Measurements from ENCODE around the gene RASL12. TPM values are rescaled to one million over a fixed set of nuclear protein-coding genes. Genes with fewer than 3 reads are reported as not detected.

RASL12 gene
- polyA plus RNA-seq, 1 experiment = 0.16 TPM

DNA sequence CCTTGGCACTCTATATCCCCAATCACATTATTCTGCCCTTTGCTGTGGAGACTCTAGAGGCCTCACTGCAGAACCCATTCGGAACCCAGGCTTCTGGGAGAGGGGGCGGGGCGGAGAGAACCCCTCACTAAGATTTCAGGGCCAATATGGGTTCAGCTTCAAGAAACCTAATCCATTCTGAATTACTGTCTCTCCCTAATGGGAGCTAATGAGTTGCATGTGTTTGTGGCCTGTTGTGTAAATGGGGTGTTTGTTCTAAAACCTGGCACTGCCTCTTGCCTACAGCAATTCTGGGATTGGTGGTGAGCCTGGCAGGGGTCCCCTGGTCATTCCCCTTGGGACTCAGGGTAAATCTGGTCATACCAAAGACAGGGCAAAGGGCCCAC lies 605 bp upstream of the RASL12 start:
- Histone ChIP-seq H3K27me3 (ENCODE audit: control insufficient read depth, insufficient read depth, low read length) (peaks cover 21% of the 10 kb centered on the region), H3K36me3 (ENCODE audit: control insufficient read depth, insufficient read depth, low read length) (no peaks in the 10 kb centered on the region), H3K4me3 (ENCODE audit: low read depth, low read length) (no peak overlapping the region)
- DNase-seq (ENCODE audit: low read depth) = no peak
- TF ChIP-seq, protein P1, sequence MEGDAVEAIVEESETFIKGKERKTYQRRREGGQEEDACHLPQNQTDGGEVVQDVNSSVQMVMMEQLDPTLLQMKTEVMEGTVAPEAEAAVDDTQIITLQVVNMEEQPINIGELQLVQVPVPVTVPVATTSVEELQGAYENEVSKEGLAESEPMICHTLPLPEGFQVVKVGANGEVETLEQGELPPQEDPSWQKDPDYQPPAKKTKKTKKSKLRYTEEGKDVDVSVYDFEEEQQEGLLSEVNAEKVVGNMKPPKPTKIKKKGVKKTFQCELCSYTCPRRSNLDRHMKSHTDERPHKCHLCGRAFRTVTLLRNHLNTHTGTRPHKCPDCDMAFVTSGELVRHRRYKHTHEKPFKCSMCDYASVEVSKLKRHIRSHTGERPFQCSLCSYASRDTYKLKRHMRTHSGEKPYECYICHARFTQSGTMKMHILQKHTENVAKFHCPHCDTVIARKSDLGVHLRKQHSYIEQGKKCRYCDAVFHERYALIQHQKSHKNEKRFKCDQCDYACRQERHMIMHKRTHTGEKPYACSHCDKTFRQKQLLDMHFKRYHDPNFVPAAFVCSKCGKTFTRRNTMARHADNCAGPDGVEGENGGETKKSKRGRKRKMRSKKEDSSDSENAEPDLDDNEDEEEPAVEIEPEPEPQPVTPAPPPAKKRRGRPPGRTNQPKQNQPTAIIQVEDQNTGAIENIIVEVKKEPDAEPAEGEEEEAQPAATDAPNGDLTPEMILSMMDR (IDR thresholded peaks at IDR 0.05; ENCODE audit: insufficient read depth, low read depth, low read length) = no peak
- ChIA-PET POLR2A (interaction anchor here (0.6 kb wide), 1 partner anchor 211 kb away, joined by 4 read pairs; no protein-coding TSS in a partner anchor), CTCF (interaction anchor here (1.0 to 6.5 kb wide), 3 partner anchors 10 to 33 kb away, joined by 4 to 59 read pairs (median 57); partner anchors contain the start of gene KBTBD13)

DNA sequence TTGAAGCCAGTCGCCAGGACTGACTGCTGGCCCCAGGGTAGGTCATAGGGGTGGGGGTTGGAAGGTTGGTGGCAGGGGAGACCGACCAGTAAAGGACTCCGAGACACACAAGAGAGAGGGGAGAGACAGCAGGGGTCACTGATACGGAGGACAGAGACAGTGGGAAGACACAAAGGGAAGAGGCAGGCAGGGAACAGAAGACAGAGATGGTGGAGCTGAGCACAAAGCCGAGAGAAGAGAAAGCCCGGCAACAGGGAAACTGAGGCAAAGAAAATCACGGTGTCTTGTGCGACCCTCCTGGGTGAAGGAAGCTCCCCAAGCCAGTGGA lies 510 bp downstream of the RASL12 start:
- no peak for DNase-seq (ENCODE audit: low read depth)
- Histone ChIP-seq H3K4me3 (ENCODE audit: low read depth, low read length) (peak overlapping the region; percentile 7; the same call in 1 of the 2 replicates), H3K36me3 (ENCODE audit: control insufficient read depth, insufficient read depth, low read length) (no peaks in the 10 kb centered on the region), H3K27me3 (ENCODE audit: control insufficient read depth, insufficient read depth, low read length) (peaks cover 26% of the 10 kb centered on the region)
- TF ChIP-seq, protein P1 (IDR thresholded peaks at IDR 0.05; ENCODE audit: insufficient read depth, low read depth, low read length) = no peak
- ChIA-PET POLR2A (no interaction called here), CTCF (interaction anchor here (0.8 to 6.5 kb wide), 4 partner anchors 11 to 34 kb away, joined by 3 to 59 read pairs (median 30); partner anchors contain the start of gene KBTBD13)

DNA sequence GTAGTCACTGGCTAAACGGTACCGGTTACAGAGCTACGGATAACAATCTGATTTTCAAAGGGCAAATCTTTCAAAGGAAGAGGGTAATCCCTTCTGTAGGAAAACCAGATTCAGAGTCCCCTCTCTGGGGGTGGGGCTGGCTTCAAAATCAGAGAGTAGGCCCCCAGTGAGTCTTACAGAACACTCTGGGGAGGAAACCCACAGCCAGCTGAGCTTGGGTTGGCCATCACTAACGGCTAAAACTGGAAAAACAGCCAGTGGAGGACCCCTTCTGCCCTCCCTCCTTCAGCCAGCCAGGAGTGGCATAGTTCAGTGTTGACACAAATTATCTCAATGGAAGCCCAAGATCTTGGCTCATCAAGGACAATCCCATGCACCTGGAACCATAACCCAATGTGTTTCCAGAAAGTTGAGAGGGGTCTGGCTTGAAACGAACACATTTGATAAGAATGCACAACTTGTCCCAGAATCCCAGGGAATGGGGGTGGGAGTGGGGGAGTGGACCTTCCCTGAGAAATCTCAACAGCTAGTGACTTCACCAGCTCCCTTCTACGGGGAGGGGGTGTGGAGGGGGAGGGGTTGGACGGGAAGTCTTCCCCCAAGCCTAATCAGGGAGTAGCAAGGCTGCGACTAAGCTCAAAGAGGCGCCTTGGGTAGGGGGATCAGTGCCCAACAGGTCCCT lies 1.0 kb downstream of the RASL12 start:
- ChIA-PET POLR2A (interaction anchor here (0.6 kb wide), 1 partner anchor 16 kb away, joined by 6 read pairs; no protein-coding TSS in a partner anchor), CTCF (interaction anchor here (0.8 to 6.5 kb wide), 4 partner anchors 12 to 35 kb away, joined by 3 to 59 read pairs (median 30); partner anchors contain the start of gene KBTBD13)
- TF ChIP-seq, protein P1 (IDR thresholded peaks at IDR 0.05; ENCODE audit: insufficient read depth, low read depth, low read length) = no peak
- no peaks in the 10 kb centered on the region for H3K36me3 ChIP-seq (ENCODE audit: control insufficient read depth, insufficient read depth, low read length)
- H3K4me3 ChIP-seq (ENCODE audit: low read depth, low read length) = no peak overlapping the region
- H3K27me3 ChIP-seq (ENCODE audit: control insufficient read depth, insufficient read depth, low read length) = peaks cover 26% of the 10 kb centered on the region
- DNase-seq (ENCODE audit: low read depth) = no peak

DNA sequence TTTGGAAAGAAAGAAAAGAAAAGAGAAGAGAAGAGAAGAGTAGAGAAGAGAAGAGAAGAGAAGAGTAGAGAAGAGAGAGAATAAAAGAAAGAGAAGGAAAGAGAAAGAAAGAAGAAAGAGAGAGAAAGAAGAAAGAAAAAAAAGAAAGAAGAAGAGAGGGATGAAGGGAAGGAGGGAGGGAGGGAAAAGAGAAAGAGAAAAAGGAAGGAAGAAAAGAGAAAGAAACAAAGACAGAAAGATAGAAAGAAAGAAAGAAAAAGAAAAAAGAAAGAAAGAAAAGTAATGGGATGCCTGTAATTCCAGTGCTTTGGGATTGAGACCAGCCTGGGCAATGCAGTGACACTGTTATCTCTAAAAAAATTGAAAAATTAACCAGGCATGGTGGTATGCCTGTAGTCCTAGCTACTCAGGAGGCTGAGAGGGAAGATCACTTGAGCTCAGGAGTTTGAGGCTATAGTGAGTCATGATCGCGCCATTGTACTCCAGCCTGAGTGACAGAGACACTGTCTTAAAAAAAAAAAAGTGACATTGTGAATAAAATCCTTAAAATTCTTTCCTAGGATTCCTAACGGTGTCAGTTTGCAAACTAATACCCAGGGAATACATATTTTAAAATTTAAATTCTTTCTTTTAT lies 1.7 kb downstream of the RASL12 start:
- DNase-seq (ENCODE audit: low read depth) = no peak
- Histone ChIP-seq H3K4me3 (ENCODE audit: low read depth, low read length) (no peak overlapping the region), H3K27me3 (ENCODE audit: control insufficient read depth, insufficient read depth, low read length) (peaks cover 26% of the 10 kb centered on the region), H3K36me3 (ENCODE audit: control insufficient read depth, insufficient read depth, low read length) (no peaks in the 10 kb centered on the region)
- TF ChIP-seq, protein P1 (IDR thresholded peaks at IDR 0.05; ENCODE audit: insufficient read depth, low read depth, low read length) = no peak
- CTCF ChIA-PET = interaction anchor here (1.4 to 6.5 kb wide), 3 partner anchors 11 to 33 kb away, joined by 3 to 59 read pairs (median 57); partner anchors contain the start of gene KBTBD13
- POLR2A ChIA-PET = no interaction called here

DNA sequence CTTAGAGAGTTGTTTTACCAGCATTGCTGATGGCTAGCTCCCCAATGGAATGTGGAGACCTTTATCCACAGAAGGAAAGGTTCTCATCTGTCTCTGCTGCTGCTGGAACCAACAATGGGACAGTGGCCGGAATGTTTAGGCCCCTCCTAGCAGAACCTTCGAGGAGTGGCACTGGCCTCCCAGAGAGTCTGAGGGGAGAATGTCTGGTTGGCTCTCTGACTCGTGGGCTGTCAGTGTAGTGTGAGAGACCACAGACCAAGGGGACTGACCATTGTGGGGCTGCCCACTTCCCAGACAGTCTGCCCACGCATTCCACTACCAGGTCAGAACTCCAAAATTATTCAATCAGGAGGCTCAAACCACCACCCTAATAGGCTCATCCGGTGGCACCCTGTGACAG lies 5.1 kb downstream of the RASL12 start:
- Histone ChIP-seq H3K36me3 (ENCODE audit: control insufficient read depth, insufficient read depth, low read length) (no peaks in the 10 kb centered on the region), H3K4me3 (ENCODE audit: low read depth, low read length) (no peak overlapping the region), H3K27me3 (ENCODE audit: control insufficient read depth, insufficient read depth, low read length) (peaks cover 33% of the 10 kb centered on the region)
- DNase-seq (ENCODE audit: low read depth) = no peak
- ChIA-PET CTCF (interaction anchor here (0.7 to 5.8 kb wide), 5 partner anchors 9 to 252 kb away, joined by 3 to 36 read pairs (median 5); partner anchors contain the start of gene KBTBD13), POLR2A (no interaction called here)
- TF ChIP-seq, protein P1 (IDR thresholded peaks at IDR 0.05; ENCODE audit: insufficient read depth, low read depth, low read length) = no peak

Measured in BJ (cell line).